GM18907 (cell line): ENCODE results near the gene PRKCZ.
A peak's percentile ranks its signal among the peaks of the same experiment; 100 is the strongest.

ENCODE experiments used
- ATAC-seq: cut with Tn5 transposase; IDR thresholded peaks from one replicate; pipeline ENCODE4 v1.9.1; 2021; ENCODE audit warnings: mild to moderate bottlenecking, moderate library complexity; ENCODE audit not compliant: unreplicated experiment

PRKCZ gene

DNA sequence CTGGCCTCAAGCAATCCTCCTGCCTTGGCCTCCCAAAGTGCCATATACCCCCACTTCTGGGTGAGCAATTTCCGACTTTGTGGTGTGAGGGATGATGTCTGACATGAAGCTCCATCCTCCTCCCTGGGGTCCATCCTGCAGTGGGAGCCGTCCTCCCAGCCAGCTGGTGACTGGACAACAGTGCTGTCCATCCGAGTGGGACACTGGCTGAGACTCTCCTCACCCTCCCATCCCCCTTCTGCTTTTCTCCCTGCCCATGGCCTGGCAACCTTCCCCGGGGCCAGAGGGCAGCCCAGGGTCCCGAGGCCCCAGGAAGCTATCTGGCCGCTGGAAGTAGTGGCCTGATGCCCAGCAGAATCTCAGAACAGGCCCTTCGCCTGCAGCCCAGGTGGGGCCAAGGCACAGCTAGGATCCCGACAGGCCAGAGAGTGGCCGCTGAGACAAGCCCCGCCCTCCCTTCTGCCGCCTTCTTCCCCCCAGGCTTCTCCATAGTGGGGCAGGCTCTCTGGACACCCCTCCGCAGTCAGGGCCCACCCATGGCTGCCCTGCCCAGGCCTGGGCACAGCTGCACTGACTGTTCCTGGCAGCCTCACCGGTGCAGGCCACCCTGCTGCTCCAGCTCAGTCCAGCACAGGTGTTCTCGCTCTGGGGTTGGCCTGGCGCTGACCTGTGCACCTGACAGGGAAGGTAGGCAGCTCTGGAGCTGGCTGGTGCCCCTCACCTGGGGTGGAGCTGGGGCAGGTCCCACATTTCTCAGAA lies 152.8 kb downstream of the PRKCZ start:
- ATAC-seq, result no peak

DNA sequence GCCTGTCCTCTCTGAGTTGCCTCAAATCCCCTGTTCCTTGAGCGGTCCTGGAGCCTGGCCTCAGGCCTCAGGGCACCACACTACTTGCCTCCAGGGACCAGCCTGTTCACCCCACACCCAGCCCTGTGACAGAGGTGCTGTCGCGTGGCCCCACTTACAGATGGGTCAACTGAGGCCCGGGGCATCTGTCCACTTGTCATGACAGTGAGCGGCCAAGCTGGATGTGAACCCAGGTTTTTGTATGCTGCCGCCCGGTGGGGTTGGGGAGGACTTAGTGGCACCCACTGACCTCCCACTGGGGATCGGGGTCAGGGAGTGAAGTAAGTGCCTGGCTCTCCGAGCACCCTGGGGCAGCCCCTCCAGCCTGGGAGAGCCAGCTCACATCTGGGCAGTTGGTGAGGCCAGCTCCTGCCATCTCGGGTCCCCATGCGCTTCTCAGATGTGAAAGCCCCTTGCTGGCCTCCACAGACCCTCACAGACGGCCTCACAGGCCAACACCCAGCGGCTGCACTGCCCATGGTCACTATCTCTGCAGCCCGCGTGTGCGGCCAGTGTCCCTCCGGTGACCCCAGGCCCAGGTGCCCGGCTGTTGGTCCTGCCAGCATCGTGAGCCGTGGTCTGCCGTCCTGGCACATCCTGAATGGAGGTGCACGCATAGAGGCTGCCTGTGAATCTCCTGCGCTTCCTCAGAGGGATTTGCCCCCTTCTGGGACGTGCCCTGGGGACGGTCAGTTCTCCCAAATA lies 153.6 kb downstream of the PRKCZ start:
- no peak for ATAC-seq

DNA sequence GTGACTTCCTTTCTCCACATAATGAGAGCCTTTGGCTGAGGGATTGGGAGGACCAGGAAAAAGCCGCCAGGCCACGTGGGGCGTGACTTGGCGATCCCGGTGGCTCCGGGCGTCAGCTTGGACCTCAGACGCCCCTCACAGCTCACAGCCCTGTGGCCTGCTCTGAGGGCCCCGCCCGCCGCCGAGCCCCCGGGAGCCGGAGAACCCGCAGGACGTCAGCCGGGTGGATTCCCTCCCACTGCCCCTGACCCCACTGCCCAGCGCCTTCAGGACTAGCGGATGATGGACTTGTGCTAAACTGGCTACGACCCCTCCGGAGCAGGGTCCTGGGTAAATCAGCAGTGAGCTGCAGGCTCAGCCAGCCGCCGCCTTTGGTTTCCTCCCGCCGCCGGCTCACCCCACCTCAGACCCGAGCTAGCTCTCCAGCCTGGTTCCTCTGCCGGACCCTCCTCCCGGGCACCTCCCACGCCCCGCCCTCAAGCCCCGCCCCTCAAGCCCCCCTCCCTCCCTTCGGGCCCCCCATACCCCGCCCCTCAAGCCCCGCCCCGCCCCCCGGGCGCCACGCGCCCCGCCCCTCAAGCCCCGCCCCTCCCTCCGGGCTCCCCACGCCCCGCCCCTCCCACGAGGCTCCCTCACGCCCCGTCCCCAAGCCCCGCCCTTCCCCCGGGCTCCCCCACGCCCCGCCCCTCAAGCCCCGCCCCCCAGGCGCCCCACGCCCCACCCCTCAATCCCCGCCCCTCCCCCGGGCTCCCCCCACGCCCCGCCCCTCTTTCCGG lies 154.4 kb downstream of the PRKCZ start:
- peak; percentile 26 for ATAC-seq

DNA sequence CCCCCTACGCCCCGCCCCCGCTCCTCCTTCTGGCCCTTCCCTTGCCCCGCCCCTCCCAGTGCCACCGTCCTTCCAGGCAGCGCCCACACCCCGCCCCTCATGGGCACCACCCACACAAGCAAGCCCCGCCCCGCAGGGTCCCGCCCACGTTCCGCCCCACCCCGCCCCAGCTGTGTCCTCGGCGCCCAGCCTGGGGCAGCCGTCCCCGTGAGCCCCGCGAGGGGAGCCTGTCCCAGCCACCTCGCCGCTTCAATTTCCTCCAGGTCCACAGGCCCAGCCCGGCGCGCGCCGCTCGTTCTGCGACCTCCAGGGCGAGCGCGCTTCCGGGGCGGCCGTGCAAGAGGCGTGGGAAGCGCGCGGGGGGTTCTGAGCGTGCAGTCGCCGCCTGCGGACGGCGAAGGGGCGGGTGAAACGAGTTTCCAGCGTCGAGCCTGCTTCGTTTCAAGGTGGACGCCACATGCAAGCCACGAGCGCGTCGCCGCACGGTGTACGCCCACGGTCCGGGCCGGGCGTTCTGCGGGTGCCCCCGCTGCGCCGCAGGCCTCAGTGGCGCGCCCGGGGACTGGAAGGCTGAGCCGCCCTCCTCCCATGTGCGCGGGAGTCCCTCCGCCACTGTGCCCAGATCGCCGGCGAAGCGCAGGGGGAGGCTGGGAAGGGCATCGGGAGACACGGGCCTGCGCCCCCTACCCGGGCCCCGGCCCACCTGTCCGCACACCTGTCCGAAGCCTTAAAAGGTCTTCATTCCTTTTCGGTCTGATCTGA lies 155.2 kb downstream of the PRKCZ start:
- ATAC-seq, result peak; percentile 57

DNA sequence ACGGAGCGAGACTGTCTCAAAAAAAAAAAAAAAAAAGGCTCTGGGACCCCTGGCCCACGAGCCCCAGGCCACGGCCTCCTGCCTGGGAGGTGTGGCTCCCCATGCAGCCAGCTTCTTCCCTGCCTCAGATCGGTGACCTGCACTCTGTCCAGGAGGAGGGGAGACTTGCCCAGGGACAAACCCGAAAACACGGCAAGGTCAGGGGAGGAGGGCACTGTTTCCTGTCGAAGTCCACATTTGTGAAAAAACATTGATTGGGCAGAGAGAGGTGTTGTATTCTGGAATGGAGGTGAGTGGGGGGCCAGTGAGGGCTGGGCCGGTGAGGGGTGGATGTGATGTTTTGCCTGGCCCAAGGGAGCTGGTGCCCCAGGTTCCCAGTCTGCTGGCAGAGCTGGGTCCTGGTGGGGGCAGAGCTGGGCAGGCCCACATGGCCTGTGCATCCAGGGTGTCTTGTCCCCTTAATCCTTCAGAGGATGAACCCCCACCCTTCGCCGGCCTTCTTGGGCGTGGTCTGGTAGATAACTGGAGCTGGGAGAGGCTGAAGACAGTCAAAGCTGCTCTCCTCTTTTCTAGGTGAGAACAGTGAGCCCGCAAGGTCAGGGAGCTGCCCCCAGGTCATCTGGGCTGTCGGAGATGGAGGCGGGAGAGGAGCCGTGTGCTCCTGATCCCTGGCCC lies 156.7 kb downstream of the PRKCZ start:
- no peak for ATAC-seq

DNA sequence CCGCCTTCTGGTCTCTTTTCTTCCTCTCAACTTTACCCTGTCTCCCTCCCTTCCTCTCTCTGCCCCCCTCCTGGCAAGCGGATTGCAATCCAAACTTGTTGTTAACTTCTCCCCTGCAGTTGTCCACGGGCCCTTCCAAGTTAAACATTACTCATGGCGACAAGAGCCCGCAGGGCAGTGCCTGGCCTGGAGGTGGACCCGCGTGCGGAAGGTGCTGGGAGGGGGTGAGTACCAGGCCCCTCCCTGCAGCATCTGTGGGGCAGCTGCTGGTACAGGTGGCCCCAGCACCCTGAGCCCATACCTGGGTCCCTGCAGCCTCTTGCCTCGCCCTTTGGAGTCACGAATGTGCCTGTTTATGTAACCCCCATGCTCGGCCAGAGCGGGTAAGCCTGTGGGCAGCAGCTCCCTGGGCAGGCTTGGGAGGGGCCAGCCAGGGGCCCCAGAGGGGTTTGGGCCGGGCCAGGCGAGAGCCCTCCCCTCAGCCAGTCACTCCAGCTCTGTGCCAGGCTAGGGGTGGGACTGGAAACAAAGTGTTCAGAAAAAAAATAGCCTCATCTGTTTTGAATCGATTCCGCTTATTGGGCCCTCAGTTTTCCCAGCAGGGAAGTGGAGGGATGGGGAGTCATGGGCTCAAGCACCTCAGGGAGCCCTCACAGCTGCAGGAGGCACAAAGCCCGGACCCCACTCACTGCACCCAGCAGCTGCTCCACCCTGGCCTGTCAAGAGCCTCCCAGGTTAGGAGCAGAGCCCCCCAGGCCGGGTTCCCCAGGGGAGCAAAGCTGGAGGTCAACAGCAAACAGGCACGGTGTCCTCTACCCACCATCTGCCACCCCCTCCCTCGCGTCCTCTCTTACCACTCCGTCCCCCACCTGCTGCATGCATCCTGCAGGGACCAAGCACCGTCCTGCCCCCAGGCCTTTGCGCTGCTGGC lies 158.4 kb downstream of the PRKCZ start:
- ATAC-seq, result no peak

DNA sequence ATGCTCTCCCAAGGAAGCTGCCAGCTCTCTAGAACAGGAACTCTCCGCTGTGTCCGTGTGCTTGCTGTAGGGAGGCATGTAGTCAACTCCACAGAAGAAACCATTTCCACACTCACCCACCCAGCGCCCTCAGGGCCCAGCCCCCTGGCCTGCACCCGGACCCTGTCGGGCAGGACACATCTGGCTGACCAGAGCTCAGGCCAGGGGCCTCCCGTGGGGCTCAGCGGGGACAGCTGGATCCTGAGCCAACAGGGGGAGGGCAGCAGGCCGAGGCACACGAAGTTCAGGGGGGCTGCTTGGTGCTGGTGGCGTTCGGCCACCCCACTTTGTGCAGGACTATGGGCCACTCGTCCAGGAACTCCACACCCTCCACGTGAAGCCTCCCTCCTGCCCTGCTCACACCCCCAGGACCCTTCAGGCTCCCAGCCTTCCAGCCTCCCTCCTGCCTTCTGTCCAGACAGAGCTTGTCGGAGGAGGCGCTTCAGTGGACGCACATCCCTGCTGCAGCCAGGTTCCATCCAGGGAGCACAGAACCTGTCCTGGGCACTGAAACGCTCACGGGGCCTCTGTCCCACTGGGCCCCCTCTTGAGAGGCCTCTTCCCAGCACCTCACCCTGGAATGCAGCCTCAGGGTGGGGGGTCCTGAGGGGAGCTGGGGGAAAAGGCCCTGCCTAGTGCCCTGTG lies 159.3 kb downstream of the PRKCZ start:
- no peak for ATAC-seq

DNA sequence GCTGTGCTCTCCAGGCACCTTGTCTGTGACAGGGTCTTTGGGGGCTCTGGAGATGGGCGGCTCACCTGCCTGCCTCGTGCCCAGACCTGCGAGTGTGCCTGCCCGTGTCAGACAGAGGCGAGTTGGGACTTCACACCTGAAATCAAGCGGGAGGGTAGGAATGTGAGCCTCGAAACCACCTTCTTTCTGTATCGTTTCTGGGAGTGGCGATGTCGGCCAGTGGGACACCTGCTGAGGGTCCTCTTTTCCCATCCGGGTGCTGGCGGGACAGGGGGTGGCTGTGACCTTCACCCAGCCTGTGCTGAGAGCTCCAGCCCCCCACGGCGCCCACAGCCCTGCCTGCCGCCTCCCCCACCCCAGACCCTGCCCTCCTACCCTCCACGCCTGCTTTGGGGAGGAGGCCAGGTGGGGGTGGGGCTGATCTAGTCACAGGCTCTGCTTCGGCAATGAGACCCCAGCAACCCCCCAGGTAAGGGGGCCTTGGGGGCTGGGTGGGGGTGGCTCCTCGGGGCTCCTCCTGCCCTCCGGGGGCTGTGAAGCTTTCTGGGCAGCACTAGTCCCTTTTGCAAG lies 160.0 kb downstream of the PRKCZ start:
- no peak for ATAC-seq

DNA sequence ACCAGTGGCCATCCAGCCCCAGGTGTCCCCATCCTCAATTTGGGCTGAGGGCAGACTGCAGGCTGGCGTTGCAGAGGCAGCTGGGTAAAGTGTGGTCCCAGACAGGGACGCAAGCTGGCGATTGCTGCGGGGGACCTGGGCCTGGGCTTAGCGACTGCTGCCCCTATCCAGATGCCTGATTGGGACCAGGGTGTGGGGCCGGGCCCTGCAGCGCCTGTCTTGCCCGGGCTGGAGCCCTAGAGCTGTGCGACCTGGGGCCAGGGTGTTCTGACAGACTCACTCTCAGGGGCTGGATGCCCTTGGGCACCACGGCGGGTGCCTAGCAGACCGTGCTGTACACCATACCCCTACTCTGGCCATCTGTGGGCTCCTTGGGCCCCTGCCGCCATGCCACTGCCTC lies 160.6 kb downstream of the PRKCZ start:
- ATAC-seq, result no peak

DNA sequence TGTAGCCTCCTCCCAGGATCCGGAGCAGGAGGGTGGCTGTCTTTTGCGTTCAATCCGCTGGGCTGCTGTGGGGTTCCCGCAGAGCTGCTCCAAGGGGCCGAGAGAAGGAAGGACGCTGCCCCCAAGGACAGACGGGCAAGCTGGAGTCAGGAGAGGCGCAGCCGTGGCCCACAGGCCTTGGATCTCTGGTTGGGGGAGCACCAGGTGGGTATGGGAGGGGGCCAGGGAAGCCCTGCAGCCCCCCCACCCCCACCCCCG lies 162.0 kb downstream of the PRKCZ start:
- ATAC-seq, result no peak

DNA sequence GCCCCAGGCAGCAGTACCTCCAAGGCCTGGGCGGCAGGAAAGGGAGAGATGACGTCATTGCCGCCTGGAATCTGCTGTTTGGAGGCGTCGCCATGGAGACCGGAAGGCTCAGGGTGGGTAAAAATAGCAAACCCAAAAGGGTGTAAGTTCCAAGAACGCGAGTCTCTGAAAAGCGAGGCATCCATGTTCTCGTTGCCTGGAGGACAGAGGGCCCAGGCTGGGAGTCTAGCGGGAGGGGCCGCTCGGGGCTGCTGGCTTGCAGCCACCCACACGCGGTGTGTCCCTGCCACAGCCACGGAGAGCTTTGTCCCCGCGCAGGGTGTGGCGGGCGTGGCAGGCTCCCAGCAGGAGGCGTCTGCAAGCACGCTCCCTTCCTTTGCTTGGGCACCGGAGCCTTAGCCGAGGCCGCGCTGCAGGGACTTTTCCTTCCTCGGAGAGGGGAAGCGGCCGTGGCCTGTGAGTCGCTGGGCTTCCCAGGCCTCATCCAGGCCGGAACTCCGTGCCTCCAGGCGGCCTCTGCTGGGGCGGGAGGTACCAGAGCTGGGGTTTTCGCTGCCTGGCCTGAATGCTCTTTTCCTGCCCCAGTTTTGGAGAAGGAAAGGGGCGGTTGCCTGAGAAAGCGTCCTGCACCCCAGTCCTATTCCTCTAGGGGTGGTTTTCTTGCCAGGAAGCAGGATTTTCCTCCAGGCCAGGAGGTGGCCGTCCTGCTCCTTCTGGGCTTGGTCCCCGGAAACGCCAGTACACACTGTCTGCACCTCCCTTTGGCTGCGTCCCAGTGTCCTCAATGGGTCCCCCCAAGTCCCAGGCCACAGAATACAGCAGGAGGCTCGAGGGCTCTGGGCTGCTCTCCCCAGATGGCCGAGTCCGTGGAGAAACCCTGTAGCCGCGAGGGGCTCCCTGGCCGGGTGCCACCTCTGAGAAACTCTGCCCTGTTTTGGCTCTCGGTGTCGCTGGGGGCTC lies 162.6 kb downstream of the PRKCZ start:
- ATAC-seq, result no peak

DNA sequence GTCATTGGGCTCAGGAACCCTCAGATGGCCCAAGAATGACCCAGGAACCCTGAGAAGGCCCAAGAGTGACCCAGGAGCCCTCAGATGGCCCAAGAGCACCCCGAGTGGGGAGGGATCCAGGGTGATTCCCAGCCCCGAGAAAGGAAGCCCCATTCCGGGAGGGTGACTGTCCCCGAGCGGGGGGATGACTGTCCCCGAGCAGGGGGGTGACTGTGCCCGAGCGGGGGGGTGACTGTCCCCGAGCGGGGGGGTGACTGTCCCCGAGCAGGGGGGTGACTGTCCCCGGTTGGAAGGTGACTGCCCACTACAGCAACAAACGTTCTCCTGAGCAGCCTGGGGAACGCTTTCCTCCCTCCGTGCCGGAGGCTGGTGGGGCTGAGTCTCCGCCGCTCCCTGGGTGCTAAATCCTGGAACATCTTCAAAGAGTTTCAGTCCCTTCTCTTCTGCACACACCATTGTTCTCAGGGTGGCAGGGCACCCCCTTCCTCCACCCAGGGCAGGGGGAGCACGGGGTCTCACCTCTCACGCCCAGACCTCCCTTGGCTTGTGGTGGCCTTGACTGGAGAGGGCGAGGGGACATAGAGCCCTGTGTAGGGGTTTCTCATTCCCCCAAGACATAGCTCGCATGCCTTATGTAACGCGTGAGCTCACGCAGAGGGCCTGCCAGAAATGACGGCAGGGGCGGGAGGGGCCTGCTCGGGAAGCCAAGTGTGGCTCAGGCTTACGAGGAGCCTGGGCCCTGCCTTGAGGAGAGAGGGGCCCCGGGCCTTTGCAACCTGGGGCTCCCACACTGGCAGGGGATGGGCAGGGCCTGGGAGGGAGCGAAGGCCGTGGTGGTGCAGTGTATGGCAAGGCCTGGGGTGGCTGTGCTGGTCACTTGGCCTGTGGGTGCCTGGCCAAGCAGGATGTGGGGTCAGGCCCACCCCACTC lies 163.6 kb downstream of the PRKCZ start:
- no peak for ATAC-seq

DNA sequence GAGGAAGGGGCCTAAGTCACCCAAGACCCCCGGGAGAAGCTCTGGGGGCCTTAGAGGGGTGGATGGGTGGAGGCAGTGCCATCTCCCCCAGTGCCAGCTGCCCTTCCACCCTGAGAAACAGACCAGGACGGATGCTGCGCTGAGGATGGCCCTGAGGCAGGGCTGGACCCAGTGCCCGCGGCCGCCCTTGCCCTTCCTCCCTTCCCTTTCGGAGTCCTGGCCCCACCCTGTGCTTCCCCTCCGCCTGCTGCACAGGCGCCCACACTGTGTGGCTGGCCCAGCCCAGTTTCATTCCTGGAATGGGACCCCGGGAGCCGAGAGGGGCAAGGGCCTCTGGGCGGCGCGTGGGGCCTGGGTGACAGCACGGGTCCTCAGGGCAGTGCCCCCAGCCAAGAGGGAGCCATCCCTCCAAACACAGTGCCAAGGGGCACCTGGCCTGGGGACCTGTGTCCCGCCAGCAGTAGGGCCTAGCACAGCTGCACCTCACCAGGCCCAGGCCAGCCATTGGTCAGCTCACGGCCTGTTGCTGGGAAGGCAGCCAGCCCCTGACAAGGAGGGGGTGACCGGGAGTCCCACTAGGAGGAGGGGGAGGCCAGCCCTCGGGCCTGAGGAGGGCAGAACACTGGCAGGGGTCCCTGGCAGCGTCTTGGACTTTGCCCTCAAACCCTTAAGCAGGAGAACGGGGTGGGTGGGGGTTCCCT lies 164.5 kb downstream of the PRKCZ start:
- no peak for ATAC-seq

DNA sequence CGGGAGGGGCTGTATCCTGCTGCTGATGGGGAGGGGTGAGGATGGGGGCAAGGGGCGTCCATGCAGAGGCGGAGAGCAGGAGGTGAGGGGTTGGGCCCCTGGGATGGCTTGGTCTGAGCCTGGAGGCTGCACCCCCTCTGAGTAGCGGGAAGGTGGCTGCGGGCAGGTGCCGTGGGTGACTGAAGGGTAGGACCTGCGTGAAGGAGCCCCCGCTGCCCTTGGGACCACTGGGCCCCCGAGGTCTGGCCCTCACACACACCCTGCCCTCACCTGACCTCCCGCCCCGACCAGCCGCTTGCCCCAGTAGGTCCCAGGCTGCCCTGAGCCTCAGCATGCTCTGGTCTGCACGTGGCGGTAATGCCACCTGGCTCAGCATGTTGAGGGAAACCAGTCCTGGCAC lies 165.1 kb downstream of the PRKCZ start:
- ATAC-seq, result no peak

DNA sequence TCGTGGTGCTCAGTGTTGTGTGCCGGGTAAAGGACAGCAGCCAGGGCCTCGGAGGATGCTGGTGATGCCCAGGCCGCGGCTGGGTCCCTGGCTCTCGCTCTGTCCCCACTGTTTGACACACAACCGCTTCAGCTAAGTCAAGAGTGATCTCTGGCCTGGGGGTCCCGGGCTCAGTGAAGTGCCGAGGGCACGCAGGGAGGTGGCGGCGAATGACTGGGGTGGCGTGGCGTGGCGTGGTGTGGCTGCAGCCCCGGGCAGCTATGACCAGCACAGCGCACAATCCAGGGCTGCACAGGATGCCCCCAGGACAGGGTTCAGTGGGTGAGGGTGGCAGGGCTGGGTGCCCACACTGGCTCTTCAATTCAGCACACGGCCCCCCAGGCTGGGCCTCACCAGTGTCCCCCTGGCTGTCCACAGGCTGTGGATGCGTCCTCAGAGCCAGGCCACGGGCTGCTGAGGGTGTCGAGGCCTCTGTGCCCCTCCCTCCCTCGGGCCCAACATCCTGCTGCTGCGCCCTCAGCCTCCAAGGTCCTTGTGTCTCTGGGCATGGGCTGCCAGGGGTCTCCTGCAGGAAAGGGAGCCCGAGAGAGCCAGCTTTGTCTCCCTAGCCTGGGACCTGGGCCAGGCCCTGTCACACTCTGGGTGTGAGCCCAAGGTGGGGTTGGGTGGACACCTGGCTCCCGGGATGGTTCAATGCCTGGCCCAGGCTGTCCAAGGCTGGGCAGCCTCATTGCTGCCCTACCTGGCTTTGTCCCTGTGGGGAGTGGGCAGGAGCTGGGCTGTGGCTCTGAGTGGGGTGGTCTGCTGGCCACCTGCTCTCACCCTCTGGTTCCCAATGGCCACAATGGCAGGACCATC lies 165.9 kb downstream of the PRKCZ start:
- ATAC-seq, result no peak
